Measurements from ENCODE around the gene CDH20. TPM values are rescaled to one million over a fixed set of nuclear protein-coding genes. Genes with fewer than 3 reads are reported as not detected.

CDH20 gene
- total RNA-seq, 1 donor from 2014 or later, result 2.8 TPM

GRCh38 chr18:61575419-61575818 is 242.2 kb downstream of the CDH20 start:
- no peak for DNase-seq

GRCh38 chr18:61578846-61579245 is 245.6 kb downstream of the CDH20 start:
- DNase-seq, result no peak

GRCh38 chr18:61579581-61579980 is 246.4 kb downstream of the CDH20 start:
- DNase-seq, result no peak

GRCh38 chr18:61580046-61580445 is 246.8 kb downstream of the CDH20 start:
- no peak for DNase-seq

- peak; percentile 47 for DNase-seq
These were observed 248.5 kb downstream of the CDH20 start for GRCh38 chr18:61581578-61582201.

- DNase-seq, result no peak
These were observed 249.0 kb downstream of the CDH20 start for GRCh38 chr18:61582202-61582710.

GRCh38 chr18:61583548-61583947 is 250.3 kb downstream of the CDH20 start:
- no peak for DNase-seq

- DNase-seq, result no peak
These were observed 254.6 kb downstream of the CDH20 start for GRCh38 chr18:61587865-61588264.

GRCh38 chr18:61589053-61589723 is 256.0 kb downstream of the CDH20 start:
- DNase-seq, result no peak

GRCh38 chr18:61589724-61590065 is 256.5 kb downstream of the CDH20 start:
- DNase-seq, result no peak

- DNase-seq, result no peak
These were observed 258.0 kb downstream of the CDH20 start for GRCh38 chr18:61591253-61591652.

- DNase-seq, result peak; percentile 42
These were observed 262.5 kb downstream of the CDH20 start for GRCh38 chr18:61595615-61596251.

- DNase-seq, result peak; percentile 88
These were observed 263.1 kb downstream of the CDH20 start for GRCh38 chr18:61596296-61596695.

- no peak for DNase-seq
These were observed 264.1 kb downstream of the CDH20 start for GRCh38 chr18:61597316-61597715.

- no peak for DNase-seq
These were observed 267.2 kb downstream of the CDH20 start for GRCh38 chr18:61600422-61600821.

GRCh38 chr18:61602836-61603235 is 269.6 kb downstream of the CDH20 start:
- DNase-seq, result no peak

Small RNAs within 50 kb of the gene (small RNA-seq; reads per million reads assigned to genes)
- not detected for gene RNU6-116P (ENCODE audit: low replicate concordance)
